Colonic mucosa (tissue), 4 donors: ENCODE results near the gene GMPPA. TPM values are rescaled to one million over a fixed set of nuclear protein-coding genes. Genes with fewer than 3 reads are reported as not detected.

Experiments
- DNase-seq: peaks from one replicate; pipeline ENCODE4 v3.0.0-alpha.2; 2020
- H3K27ac ChIP-seq: fragments of 200-600 bp; one replicate; pipeline ENCODE4 v1.8.0; 2021
- H3K27me3 ChIP-seq: fragments of 200-600 bp; one replicate; pipeline ENCODE4 v1.8.0; 2021
- H3K36me3 ChIP-seq: fragments of 200-600 bp; one replicate; pipeline ENCODE4 v1.8.0; 2021
- H3K4me1 ChIP-seq: fragments of 200-600 bp; one replicate; pipeline ENCODE4 v1.8.0; 2021; ENCODE audit warnings: mild to moderate bottlenecking
- H3K4me3 ChIP-seq: fragments of 200-600 bp; one replicate; pipeline ENCODE4 v1.8.0; 2021
- H3K9ac ChIP-seq, 2 donors: one replicate each; pipeline ENCODE4 v1.7.0; 2013; ENCODE audit warnings: control low read depth in 2 of 2, low read depth in 2 of 2, low read length in 2 of 2
- H3K9me3 ChIP-seq: fragments of 200-600 bp; one replicate; pipeline ENCODE4 v1.8.0; 2021
- CTCF ChIP-seq: fragments of 200-600 bp; IDR thresholded peaks from one replicate; pipeline ENCODE4 v1.8.0; 2022; ENCODE audit warnings: antibody characterized with exemption, mild to moderate bottlenecking
- intact Hi-C: fragments of 100-400 bp; cut with DNase I; formaldehyde crosslinking; loops from one replicate; pipeline ENCODE4 v1.14.1; 2022
- total RNA-seq, 2 donors: library from RNA; stranded (reverse); fragmentation: NEBNext Ultra II Directional in 1 of 2; extraction: Animal tissue kit (Norgen Biotek cat#: 25700) in 1 of 2; gene quantifications; one replicate each; pipeline ENCODE4 v1.2.1, GENCODE V29; 2021
- donor health status: healthy.
- donor health status: DM: no; HTN: no; CAD: no.
- donor health status: DM: no; HTN: no; CAD: no.

GMPPA gene
- total RNA-seq, 2 donors from 2014 or later, result 49.7 to 86.1 TPM

DNA sequence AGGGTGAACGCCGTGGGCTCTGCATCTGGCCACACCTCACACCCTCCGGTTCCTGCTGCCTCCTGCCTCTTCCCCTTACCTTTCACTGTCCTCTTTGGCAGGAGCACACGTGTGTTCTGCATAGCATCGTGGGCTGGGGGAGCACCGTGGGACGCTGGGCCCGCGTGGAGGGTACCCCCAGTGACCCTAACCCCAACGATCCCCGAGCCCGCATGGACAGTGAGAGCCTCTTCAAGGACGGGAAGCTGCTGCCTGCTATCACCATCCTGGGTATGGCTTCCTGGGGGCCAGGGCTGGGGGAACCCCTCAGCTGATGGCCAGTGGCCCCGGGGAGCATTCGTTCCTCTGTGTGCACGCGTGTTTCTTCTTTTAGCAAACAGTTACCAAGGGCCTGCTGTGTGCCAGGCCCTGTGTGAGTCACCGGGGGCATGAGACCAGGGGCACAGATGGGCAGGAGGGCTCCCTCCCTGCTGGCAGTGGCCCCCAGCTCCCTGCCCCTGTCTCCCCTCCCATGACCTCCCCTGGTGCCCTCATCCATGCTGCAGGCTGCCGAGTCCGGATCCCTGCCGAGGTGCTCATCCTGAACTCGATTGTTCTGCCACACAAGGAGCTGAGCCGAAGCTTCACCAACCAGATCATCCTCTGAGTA is 7.6 kb downstream of the GMPPA start:
- no peak for DNase-seq
- H3K27ac ChIP-seq, result no peak overlapping the region

DNA sequence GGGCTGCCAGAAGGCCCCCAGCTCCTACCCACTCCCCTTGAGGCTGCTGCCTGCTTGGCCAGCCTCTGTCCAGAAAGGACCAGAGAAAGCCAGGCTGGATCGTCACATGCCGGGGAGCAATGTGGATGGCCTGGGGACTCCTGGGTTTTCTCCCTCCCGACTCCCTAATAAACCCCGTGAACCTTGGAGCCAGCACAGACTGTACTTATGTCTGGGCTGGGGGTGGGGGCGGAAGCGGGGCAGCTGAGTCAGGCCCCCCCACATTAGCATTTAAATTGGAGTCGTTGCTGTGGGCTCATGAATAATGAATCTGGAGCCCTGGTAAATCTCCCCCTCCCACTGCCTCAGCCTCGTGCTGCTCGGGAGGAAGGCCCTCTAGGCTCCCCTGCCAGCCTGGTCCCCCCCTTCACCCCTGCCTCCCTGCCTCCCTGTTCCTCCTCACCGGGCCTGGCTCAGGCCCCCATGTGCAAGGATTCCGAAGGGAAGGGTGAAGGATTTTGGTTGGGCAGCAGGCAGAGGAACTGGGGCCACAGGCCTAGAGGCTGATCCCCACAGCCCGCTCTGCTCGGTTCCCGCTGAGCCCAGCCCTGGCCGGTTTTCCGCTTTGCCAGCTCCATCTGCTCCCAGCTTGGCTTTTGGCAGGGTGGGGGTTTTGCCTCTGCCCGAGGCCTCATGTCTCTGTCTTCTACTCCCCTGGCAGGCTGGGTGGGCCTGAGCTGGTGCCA is 8.3 kb downstream of the GMPPA start:
- Histone ChIP-seq H3K4me1 (no peaks in the 10 kb centered on the region), H3K9ac (no peak overlapping the region), H3K36me3 (no peaks in the 10 kb centered on the region), H3K27ac (no peak overlapping the region), H3K9me3 (no peaks in the 10 kb centered on the region), H3K4me3 (no peak overlapping the region), H3K27me3 (peaks cover 14% of the 10 kb centered on the region)
- no peak for TF ChIP-seq CTCF
- no peak for DNase-seq
- intact Hi-C loops, result no loop called here

More for the DNA sequence above, 7.6 kb downstream of the GMPPA start:
- Histone ChIP-seq H3K4me1 (no peaks in the 10 kb centered on the region), H3K9ac (no peak overlapping the region), H3K27me3 (peaks cover 7% of the 10 kb centered on the region), H3K9me3 (no peaks in the 10 kb centered on the region), H3K4me3 (no peak overlapping the region), H3K36me3 (no peaks in the 10 kb centered on the region)
- intact Hi-C loops, result no loop called here
- TF ChIP-seq CTCF, result no peak

DNA sequence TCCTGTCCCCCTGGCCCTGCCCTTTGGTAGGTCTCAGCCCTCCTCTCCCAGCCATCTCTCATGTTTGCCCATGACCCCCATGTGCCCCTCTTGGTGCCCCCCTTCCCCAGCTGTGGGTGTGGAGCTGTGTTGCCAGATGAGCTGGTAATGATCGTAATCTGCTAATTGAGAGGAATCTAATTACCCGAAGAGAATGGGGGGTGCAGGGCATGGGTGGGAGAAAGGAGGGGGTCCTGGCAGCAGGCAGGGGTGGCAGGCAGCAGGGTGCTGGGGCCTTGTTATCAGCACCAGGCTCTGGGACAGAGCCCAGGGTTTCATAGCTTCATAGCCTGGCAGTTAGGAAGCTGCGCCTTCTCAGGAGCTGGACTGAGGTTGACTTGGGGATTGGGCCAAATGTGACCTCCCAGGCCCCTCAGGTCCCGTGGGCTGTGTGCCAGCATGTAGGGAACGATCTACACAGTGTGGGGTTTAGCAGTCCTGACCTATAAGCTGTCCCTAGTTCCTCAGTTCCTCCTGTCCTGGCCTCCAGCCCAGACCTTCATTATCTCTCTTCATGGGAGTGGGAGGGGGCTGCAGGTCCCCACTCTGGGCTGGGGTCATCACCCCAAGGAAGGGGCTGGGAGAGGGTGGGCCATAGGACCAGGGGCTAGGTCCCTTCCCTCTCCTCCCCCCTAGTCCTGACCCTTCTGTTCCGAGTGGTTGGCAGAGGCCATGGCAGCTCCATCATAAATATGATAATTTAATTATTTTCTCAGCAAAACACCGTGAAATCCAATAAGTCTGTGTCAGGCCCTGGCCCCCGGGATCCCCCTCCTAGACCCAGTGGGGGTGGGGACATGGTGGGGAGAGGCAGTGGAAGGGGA is 9.1 kb downstream of the GMPPA start:
- no peaks in the 10 kb centered on the region for H3K9me3 ChIP-seq
- H3K27me3 ChIP-seq, result peaks cover 22% of the 10 kb centered on the region
- H3K4me1 ChIP-seq, result no peaks in the 10 kb centered on the region
- no peak overlapping the region for H3K9ac ChIP-seq
- intact Hi-C loops, result no loop called here
- H3K4me3 ChIP-seq, result no peak overlapping the region
- no peak overlapping the region for H3K27ac ChIP-seq
- no peak for TF ChIP-seq CTCF
- no peaks in the 10 kb centered on the region for H3K36me3 ChIP-seq
- DNase-seq, result no peak

GRCh38 chr2:219508444-219508734 is 9.7 kb downstream of the GMPPA start:
- Histone ChIP-seq H3K9ac (no peak overlapping the region), H3K4me3 (no peak overlapping the region), H3K27me3 (peaks cover 28% of the 10 kb centered on the region), H3K9me3 (no peaks in the 10 kb centered on the region), H3K36me3 (no peaks in the 10 kb centered on the region), H3K27ac (no peak overlapping the region), H3K4me1 (no peaks in the 10 kb centered on the region)
- intact Hi-C loops, result no loop called here
- TF ChIP-seq CTCF, result no peak
- DNase-seq, result no peak

- H3K4me3 ChIP-seq, result no peak overlapping the region
- no peak for DNase-seq
Observed at GRCh38 chr2:219508971-219509779, 10.5 kb downstream of the GMPPA start.

More at GRCh38 chr2:219508971-219509779, 10.5 kb downstream of the GMPPA start:
- Histone ChIP-seq H3K9me3 (no peaks in the 10 kb centered on the region), H3K27me3 (peaks cover 36% of the 10 kb centered on the region), H3K4me1 (no peaks in the 10 kb centered on the region), H3K9ac (no peak overlapping the region), H3K27ac (no peak overlapping the region), H3K36me3 (no peaks in the 10 kb centered on the region)
- intact Hi-C loops, result no loop called here
- TF ChIP-seq CTCF, result no peak
